ENCODE results near the gene LCE3C. TPM values are rescaled to one million over a fixed set of nuclear protein-coding genes. Genes with fewer than 3 reads are reported as not detected.

Gene LCE3C
- total RNA-seq, 1 experiment from 2014 or later, result not detected

DNA sequence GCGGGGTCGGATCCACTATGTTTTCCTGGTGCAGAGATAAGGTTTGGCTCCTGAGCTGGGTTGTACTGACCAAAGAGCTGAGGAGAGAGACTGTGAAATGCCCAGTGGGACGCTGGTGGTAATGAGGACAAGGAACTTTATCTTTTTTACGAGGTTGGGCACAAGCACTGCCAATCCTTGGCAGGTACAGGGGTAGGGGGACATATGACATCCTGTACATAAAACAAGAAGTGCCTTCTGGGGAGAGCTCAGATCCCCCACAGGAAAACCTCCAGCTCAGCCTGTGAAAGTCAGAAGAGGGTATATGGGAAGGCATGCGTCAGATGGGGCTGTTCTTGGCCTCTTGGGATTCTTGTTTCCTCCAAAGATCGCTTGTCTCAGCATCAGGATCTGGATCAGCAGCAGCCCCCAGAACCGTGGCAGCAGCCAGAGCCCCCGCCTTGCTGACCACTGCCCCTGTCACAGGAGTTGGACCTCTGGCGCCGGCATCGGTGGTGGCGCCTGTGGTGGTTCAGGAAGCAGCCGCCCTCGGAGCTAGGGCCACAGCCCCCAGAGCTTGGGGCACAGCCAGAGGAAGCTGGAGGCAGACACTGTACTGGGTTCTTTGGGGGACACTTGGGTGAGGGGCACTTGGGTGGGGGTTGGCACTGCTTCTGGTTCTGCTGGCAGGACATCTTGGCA lies 34.4 kb upstream of the LCE3C start:
- Histone ChIP-seq H3K27ac (ENCODE audit: low read length) (no peak overlapping the region), H3K4me1 (ENCODE audit: control insufficient read depth, insufficient read depth, low read length) (no peaks in the 10 kb centered on the region), H3K4me3 (ENCODE audit: low read depth in 2 of 2, low read length in 2 of 2) (no peak overlapping the region), H3K36me3 (ENCODE audit: control insufficient read depth, insufficient read depth, low read length) (no peaks in the 10 kb centered on the region), H3K27me3 (ENCODE audit: control insufficient read depth, insufficient read depth, low read length) (no peaks in the 10 kb centered on the region; the same call in 1 of the 2 replicates), H3K9me3 (ENCODE audit: control insufficient read depth, insufficient read depth, low read depth, low read length) (no peaks in the 10 kb centered on the region)
- ChIA-PET POLR2A (no interaction called here), CTCF (no interaction called here)
- no TSS peak for BruUV-seq (replicated peaks)
- DNase-seq (ENCODE audit: low read depth, low spot score) (no peak), ATAC-seq (no peak)
- TF ChIP-seq SIN3A (IDR thresholded peaks at IDR 0.05; ENCODE audit: borderline replicate concordance, insufficient read depth, low read depth, low read length) (no peak), POLR2AphosphoS5 (IDR thresholded peaks at IDR 0.05; ENCODE audit: low read depth, low read length) (no peak), TCF7L2 (IDR thresholded peaks at IDR 0.05; ENCODE audit: low read depth, low read length) (no peak)
- TF ChIP-seq, protein P1, sequence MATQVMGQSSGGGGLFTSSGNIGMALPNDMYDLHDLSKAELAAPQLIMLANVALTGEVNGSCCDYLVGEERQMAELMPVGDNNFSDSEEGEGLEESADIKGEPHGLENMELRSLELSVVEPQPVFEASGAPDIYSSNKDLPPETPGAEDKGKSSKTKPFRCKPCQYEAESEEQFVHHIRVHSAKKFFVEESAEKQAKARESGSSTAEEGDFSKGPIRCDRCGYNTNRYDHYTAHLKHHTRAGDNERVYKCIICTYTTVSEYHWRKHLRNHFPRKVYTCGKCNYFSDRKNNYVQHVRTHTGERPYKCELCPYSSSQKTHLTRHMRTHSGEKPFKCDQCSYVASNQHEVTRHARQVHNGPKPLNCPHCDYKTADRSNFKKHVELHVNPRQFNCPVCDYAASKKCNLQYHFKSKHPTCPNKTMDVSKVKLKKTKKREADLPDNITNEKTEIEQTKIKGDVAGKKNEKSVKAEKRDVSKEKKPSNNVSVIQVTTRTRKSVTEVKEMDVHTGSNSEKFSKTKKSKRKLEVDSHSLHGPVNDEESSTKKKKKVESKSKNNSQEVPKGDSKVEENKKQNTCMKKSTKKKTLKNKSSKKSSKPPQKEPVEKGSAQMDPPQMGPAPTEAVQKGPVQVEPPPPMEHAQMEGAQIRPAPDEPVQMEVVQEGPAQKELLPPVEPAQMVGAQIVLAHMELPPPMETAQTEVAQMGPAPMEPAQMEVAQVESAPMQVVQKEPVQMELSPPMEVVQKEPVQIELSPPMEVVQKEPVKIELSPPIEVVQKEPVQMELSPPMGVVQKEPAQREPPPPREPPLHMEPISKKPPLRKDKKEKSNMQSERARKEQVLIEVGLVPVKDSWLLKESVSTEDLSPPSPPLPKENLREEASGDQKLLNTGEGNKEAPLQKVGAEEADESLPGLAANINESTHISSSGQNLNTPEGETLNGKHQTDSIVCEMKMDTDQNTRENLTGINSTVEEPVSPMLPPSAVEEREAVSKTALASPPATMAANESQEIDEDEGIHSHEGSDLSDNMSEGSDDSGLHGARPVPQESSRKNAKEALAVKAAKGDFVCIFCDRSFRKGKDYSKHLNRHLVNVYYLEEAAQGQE (IDR thresholded peaks at IDR 0.05; ENCODE audit: insufficient read depth in 1 of 2, low read depth in 2 of 2, low read length in 1 of 2), result no peak
- TF ChIP-seq, protein P2, sequence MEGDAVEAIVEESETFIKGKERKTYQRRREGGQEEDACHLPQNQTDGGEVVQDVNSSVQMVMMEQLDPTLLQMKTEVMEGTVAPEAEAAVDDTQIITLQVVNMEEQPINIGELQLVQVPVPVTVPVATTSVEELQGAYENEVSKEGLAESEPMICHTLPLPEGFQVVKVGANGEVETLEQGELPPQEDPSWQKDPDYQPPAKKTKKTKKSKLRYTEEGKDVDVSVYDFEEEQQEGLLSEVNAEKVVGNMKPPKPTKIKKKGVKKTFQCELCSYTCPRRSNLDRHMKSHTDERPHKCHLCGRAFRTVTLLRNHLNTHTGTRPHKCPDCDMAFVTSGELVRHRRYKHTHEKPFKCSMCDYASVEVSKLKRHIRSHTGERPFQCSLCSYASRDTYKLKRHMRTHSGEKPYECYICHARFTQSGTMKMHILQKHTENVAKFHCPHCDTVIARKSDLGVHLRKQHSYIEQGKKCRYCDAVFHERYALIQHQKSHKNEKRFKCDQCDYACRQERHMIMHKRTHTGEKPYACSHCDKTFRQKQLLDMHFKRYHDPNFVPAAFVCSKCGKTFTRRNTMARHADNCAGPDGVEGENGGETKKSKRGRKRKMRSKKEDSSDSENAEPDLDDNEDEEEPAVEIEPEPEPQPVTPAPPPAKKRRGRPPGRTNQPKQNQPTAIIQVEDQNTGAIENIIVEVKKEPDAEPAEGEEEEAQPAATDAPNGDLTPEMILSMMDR (IDR thresholded peaks at IDR 0.05), result no peak
- intact Hi-C loops (cut with micrococcal nuclease; ENCODE audit: unreplicated experiment), result no loop called here
- in situ Hi-C loops (cut with HindIII; ENCODE audit: low pct_unique_long_range_greater_than_20kb, low sequenced_read_pairs), result no loop called here

DNA sequence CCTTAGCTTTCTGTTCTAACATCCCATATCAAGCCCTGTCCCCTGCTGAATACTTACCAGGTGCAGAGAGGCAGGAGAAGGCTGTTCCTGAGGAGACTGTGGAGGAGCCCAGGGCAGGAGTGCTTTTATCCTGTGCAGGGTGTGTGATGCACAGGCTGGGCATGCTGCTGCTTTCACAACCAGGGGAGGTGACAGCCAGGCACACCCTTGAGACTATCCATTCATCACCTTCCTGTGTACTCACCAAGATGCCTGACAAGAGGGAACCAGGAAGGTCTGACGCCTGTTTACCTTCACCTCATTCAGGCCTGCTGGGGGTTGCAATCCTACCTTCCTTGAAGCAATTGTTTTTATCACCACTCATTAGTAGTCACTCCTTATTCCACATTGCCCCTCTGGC lies 33.4 kb upstream of the LCE3C start, which contains the start of gene LCE3E:
LCE3E (minus strand) TSS at position 100 of the 400 bp plus-strand sequence. CDS start 572 bp downstream, outside the sequence.
- intact Hi-C loops (cut with micrococcal nuclease; ENCODE audit: unreplicated experiment), result no loop called here
- CTCF ChIA-PET, result no interaction called here
- DNase-seq (ENCODE audit: low read depth, low spot score) (no peak), ATAC-seq (no peak)
- POLR2A ChIA-PET, result no interaction called here
- in situ Hi-C loops (cut with HindIII; ENCODE audit: low pct_unique_long_range_greater_than_20kb, low sequenced_read_pairs), result no loop called here
- H3K4me3 ChIP-seq (ENCODE audit: low read depth in 2 of 2, low read length in 2 of 2), result no peak within 1 kb of the TSS
- no peaks in the 10 kb centered on the region for H3K36me3 ChIP-seq (ENCODE audit: control insufficient read depth, insufficient read depth, low read length)
- no peaks in the 10 kb centered on the region for H3K9me3 ChIP-seq (ENCODE audit: control insufficient read depth, insufficient read depth, low read depth, low read length)
- H3K27me3 ChIP-seq (ENCODE audit: control insufficient read depth, insufficient read depth, low read length), result no peaks in the 10 kb centered on the region; the same call in 1 of the 2 replicates
- BruUV-seq (replicated peaks), result no TSS peak
- TF ChIP-seq TCF7L2 (IDR thresholded peaks at IDR 0.05; ENCODE audit: low read depth, low read length), result no peak
- TF ChIP-seq, protein P1 (IDR thresholded peaks at IDR 0.05; ENCODE audit: insufficient read depth in 1 of 2, low read depth in 2 of 2, low read length in 1 of 2), result no peak
- no peak for TF ChIP-seq POLR2AphosphoS5 (IDR thresholded peaks at IDR 0.05; ENCODE audit: low read depth, low read length)
- TF ChIP-seq SIN3A (IDR thresholded peaks at IDR 0.05; ENCODE audit: borderline replicate concordance, insufficient read depth, low read depth, low read length), result no peak
- TF ChIP-seq, protein P2 (IDR thresholded peaks at IDR 0.05), result no peak
- no peaks in the 10 kb centered on the region for H3K4me1 ChIP-seq (ENCODE audit: control insufficient read depth, insufficient read depth, low read length)
- H3K27ac ChIP-seq (ENCODE audit: low read length), result no peak within 1 kb of the TSS

Measured in Panc1 (cell line).